Peyer's patch (tissue), 4 donors: ENCODE data around the gene MEP1B.

Source experiments
- POLR2A ChIP-seq, 2 donors: fragments of 450-650 bp; IDR thresholded peaks; one replicate each; pipeline ENCODE4 v1.5.1; 2017; ENCODE audit warnings: antibody characterized with exemption in 2 of 2, mild to moderate bottlenecking in 2 of 2, moderate library complexity in 2 of 2
- TF ChIP-seq, protein P1 (sequence below), 6 experiments: fragments of 450-650 bp in 4 of 6; fragments of 200-600 bp in 2 of 6; sonication (generic) in 1 of 6; IDR thresholded peaks; one replicate each; pipeline ENCODE4 v1.5.1; 2017 to 2019; ENCODE audit warnings: antibody characterized with exemption in 6 of 6, mild to moderate bottlenecking in 3 of 6, moderate library complexity in 1 of 6

DNA sequence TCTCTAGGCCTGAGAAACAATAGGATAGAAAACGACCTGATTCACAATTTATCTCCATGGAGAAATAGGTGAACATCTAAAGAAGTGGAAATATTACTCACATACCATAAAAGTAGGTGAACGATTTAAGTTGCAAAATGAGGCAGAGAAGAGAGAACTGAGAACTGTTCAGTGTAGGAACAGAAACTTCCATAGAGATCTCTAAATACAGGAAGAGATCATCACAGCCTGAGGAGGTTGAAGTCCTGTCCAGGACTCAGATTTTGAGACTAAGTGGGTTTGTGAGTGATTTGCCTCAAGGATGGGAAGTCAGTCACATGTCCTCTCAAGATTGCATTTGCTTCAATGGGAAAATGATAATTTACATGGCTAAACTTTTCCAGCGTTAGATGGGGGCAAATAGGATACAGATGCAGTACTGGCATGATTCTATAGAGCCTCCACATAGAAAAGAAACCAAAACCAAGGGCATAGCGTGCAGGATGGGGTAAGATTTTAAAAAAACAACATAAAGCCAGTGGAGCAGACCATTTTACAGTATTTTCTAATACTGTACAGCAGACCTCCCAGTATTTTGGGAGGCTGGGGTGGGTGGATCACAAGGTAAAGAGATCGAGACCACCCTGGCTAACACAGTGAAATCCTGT lies 68.8 kb downstream of the MEP1B start:
- TF ChIP-seq, protein P1, sequence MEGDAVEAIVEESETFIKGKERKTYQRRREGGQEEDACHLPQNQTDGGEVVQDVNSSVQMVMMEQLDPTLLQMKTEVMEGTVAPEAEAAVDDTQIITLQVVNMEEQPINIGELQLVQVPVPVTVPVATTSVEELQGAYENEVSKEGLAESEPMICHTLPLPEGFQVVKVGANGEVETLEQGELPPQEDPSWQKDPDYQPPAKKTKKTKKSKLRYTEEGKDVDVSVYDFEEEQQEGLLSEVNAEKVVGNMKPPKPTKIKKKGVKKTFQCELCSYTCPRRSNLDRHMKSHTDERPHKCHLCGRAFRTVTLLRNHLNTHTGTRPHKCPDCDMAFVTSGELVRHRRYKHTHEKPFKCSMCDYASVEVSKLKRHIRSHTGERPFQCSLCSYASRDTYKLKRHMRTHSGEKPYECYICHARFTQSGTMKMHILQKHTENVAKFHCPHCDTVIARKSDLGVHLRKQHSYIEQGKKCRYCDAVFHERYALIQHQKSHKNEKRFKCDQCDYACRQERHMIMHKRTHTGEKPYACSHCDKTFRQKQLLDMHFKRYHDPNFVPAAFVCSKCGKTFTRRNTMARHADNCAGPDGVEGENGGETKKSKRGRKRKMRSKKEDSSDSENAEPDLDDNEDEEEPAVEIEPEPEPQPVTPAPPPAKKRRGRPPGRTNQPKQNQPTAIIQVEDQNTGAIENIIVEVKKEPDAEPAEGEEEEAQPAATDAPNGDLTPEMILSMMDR (IDR thresholded peaks at IDR 0.05): no peak
- TF ChIP-seq POLR2A (IDR thresholded peaks at IDR 0.05): no peak
